Measurements from ENCODE around the gene NKD1. TPM values are rescaled to one million over a fixed set of nuclear protein-coding genes. Genes with fewer than 3 reads are reported as not detected.

Gene NKD1
- total and polyA plus RNA-seq, 7 donors = 0.04 to 0.45 (median 0.22) TPM

- TF ChIP-seq CTCF (IDR thresholded peaks at IDR 0.05) = no peak
- intact Hi-C loops (cut with DNase I) = loop anchor here (10.0 kb wide), 2 partner anchors 56 to 206 kb away; no protein-coding TSS in a partner anchor
- H3K36me3 ChIP-seq (ENCODE audit: insufficient read depth in 1 of 2, low read depth in 1 of 2) = no peaks in the 10 kb centered on the region
- no peaks in the 10 kb centered on the region for H3K9me3 ChIP-seq
- 65 to 79% (median 68%) methylated on average over 8 of the region's 8 CpGs for WGBS, 3 donors
- ATAC-seq = no peak
- no peaks in the 10 kb centered on the region for H3K4me1 ChIP-seq
- no peak overlapping the region for H3K27ac ChIP-seq
- no peaks in the 10 kb centered on the region for H3K27me3 ChIP-seq (ENCODE audit: insufficient read depth in 3 of 3, low read length in 2 of 3)
- no peak overlapping the region for H3K4me3 ChIP-seq
- peak in 1 of 2 donors; percentile 20 for DNase-seq
Observed at GRCh38 chr16:50598936-50599361, 50.8 kb downstream of the NKD1 start.

- intact Hi-C loops (cut with DNase I) = loop anchor here (10.0 kb wide), 2 partner anchors 55 to 205 kb away; no protein-coding TSS in a partner anchor
- WGBS, 3 donors = 64 to 70% (median 66%) methylated on average over 6 of the region's 6 CpGs
- Histone ChIP-seq H3K27me3 (ENCODE audit: insufficient read depth in 3 of 3, low read length in 2 of 3) (no peaks in the 10 kb centered on the region), H3K9me3 (no peaks in the 10 kb centered on the region), H3K4me3 (no peak overlapping the region), H3K4me1 (no peaks in the 10 kb centered on the region), H3K27ac (no peak overlapping the region), H3K36me3 (ENCODE audit: insufficient read depth in 1 of 2, low read depth in 1 of 2) (no peaks in the 10 kb centered on the region)
- no peak for TF ChIP-seq CTCF (IDR thresholded peaks at IDR 0.05)
- ATAC-seq = no peak
- DNase-seq = no peak
Observed at GRCh38 chr16:50599494-50599893, 51.3 kb downstream of the NKD1 start.

- H3K27ac ChIP-seq = no peak overlapping the region
- H3K9me3 ChIP-seq = no peaks in the 10 kb centered on the region
- DNase-seq = peak in 1 of 2 donors; percentile 35
- ATAC-seq = peak in 1 of 4 donors; percentile 39
- no peak overlapping the region for H3K4me3 ChIP-seq
- intact Hi-C loops (cut with DNase I) = no loop called here
- no peaks in the 10 kb centered on the region for H3K4me1 ChIP-seq
- H3K27me3 ChIP-seq (ENCODE audit: insufficient read depth in 3 of 3, low read length in 2 of 3) = no peaks in the 10 kb centered on the region
- no peaks in the 10 kb centered on the region for H3K36me3 ChIP-seq (ENCODE audit: insufficient read depth in 1 of 2, low read depth in 1 of 2)
- 74 to 82% (median 81%) methylated on average over 15 of the region's 15 CpGs for WGBS, 3 donors
- no peak for TF ChIP-seq CTCF (IDR thresholded peaks at IDR 0.05)
Observed at GRCh38 chr16:50600582-50601283, 52.5 kb downstream of the NKD1 start.

GRCh38 chr16:50601341-50601740, 53.1 kb downstream of the NKD1 start:
- DNase-seq (peak in 1 of 2 donors; percentile 39), ATAC-seq (no peak)
- no peaks in the 10 kb centered on the region for H3K4me1 ChIP-seq
- H3K4me3 ChIP-seq = no peak overlapping the region
- no peak for TF ChIP-seq CTCF (IDR thresholded peaks at IDR 0.05)
- WGBS, 3 donors = 86 to 89% (median 88%) methylated on average over 12 of the region's 12 CpGs
- no peak overlapping the region for H3K27ac ChIP-seq
- intact Hi-C loops (cut with DNase I) = no loop called here
- H3K27me3 ChIP-seq (ENCODE audit: insufficient read depth in 3 of 3, low read length in 2 of 3) = no peaks in the 10 kb centered on the region
- no peaks in the 10 kb centered on the region for H3K36me3 ChIP-seq (ENCODE audit: insufficient read depth in 1 of 2, low read depth in 1 of 2)
- no peaks in the 10 kb centered on the region for H3K9me3 ChIP-seq
